ENCODE data around the gene TRIM42.

The TRIM42 gene
- 0 reads per million in 3 experiments for total RNA-seq

- no peak for DNase-seq
Measured at GRCh38 chr3:140677764-140678163, at the start of gene TRIM42. Gene TRIM42, plus strand, starts transcription at chr3:140678064. Its CDS starts 166 bp downstream, at chr3:140678230.

- DNase-seq, result no peak
Measured at GRCh38 chr3:140628606-140629005, 49.3 kb upstream of the TRIM42 start.

GRCh38 chr3:140629357-140630137 is 48.3 kb upstream of the TRIM42 start:
- DNase-seq, result no peak

GRCh38 chr3:140630366-140630765 is 47.5 kb upstream of the TRIM42 start:
- no peak for DNase-seq

- DNase-seq, result no peak
Measured at GRCh38 chr3:140630866-140631265, 47.0 kb upstream of the TRIM42 start.

GRCh38 chr3:140635276-140635675 is 42.6 kb upstream of the TRIM42 start:
- DNase-seq, result no peak

- no peak for DNase-seq
Measured at GRCh38 chr3:140636406-140637138, 41.3 kb upstream of the TRIM42 start.

GRCh38 chr3:140651287-140651686 is 26.6 kb upstream of the TRIM42 start:
- no peak for DNase-seq

GRCh38 chr3:140655678-140656077 is 22.2 kb upstream of the TRIM42 start:
- DNase-seq, result no peak

GRCh38 chr3:140664111-140664510 is 13.8 kb upstream of the TRIM42 start:
- no peak for DNase-seq

- no peak for DNase-seq
Measured at GRCh38 chr3:140682586-140682985, 4.7 kb downstream of the TRIM42 start.

- DNase-seq, result no peak
Measured at GRCh38 chr3:140686128-140686527, 8.3 kb downstream of the TRIM42 start.

- no peak for DNase-seq
Measured at GRCh38 chr3:140686948-140687347, 9.1 kb downstream of the TRIM42 start.

- DNase-seq, result no peak
Measured at GRCh38 chr3:140695361-140696061, 17.6 kb downstream of the TRIM42 start.

GRCh38 chr3:140699516-140700231 is 21.8 kb downstream of the TRIM42 start:
- DNase-seq, result no peak

- no peak for DNase-seq
Measured at GRCh38 chr3:140702281-140702680, 24.4 kb downstream of the TRIM42 start.

GRCh38 chr3:140703496-140703895 is 25.6 kb downstream of the TRIM42 start:
- no peak for DNase-seq

GRCh38 chr3:140704733-140705132 is 26.9 kb downstream of the TRIM42 start:
- DNase-seq, result no peak

GRCh38 chr3:140705954-140706353 is 28.1 kb downstream of the TRIM42 start:
- no peak for DNase-seq

GRCh38 chr3:140706360-140706759 is 28.5 kb downstream of the TRIM42 start:
- no peak for DNase-seq

GRCh38 chr3:140708815-140709214 is 31.0 kb downstream of the TRIM42 start:
- no peak for DNase-seq

GRCh38 chr3:140709751-140710150 is 31.9 kb downstream of the TRIM42 start:
- no peak for DNase-seq
